HG03108 (cell line): Measurements from ENCODE around the gene PRTN3.

Experiments used
- ATAC-seq: cut with Tn5 transposase; IDR thresholded peaks from one replicate; pipeline ENCODE4 v1.9.1; 2021; ENCODE audit warnings: moderate library complexity; ENCODE audit not compliant: unreplicated experiment

PRTN3 gene

GRCh38 chr19:840519-841206, at the start of gene PRTN3:
Gene PRTN3 (plus strand): TSS chr19:840999. CDS start chr19:841009, 10 bp downstream.
- ATAC-seq: no peak

- no peak for ATAC-seq
Measured at GRCh38 chr19:791007-791566, 49.7 kb upstream of the PRTN3 start.

GRCh38 chr19:791567-792305, 49.1 kb upstream of the PRTN3 start:
- ATAC-seq: no peak

GRCh38 chr19:792306-792885, 48.4 kb upstream of the PRTN3 start:
- ATAC-seq: no peak

- ATAC-seq: no peak
Measured at GRCh38 chr19:793806-794205, 47.0 kb upstream of the PRTN3 start.

GRCh38 chr19:795073-795611, 45.7 kb upstream of the PRTN3 start:
- ATAC-seq: no peak

GRCh38 chr19:795691-796581, 44.9 kb upstream of the PRTN3 start:
- no peak for ATAC-seq

GRCh38 chr19:796692-797527, 43.9 kb upstream of the PRTN3 start, which contains the start of gene PTBP1:
Gene PTBP1 (plus strand): TSS chr19:797452. CDS start chr19:797498, 46 bp downstream.
- ATAC-seq: peak; percentile 81

- ATAC-seq: peak; percentile 34
Measured at GRCh38 chr19:797528-798414, 43.0 kb upstream of the PRTN3 start.

- ATAC-seq: no peak
Measured at GRCh38 chr19:798415-799075, 42.3 kb upstream of the PRTN3 start.

- ATAC-seq: no peak
Measured at GRCh38 chr19:799076-799881, 41.5 kb upstream of the PRTN3 start.

GRCh38 chr19:800360-801029, 40.3 kb upstream of the PRTN3 start:
- no peak for ATAC-seq

- no peak for ATAC-seq
Measured at GRCh38 chr19:801030-801860, 39.6 kb upstream of the PRTN3 start.

GRCh38 chr19:801861-802497, 38.8 kb upstream of the PRTN3 start:
- ATAC-seq: no peak

- no peak for ATAC-seq
Measured at GRCh38 chr19:802498-803098, 38.2 kb upstream of the PRTN3 start.
